Vagina (tissue), 2 donors: ENCODE results near the gene WDR6.

Experiments used
- CTCF ChIP-seq, 3 experiments: fragments of 450-650 bp in 2 of 3; fragments of 200-600 bp in 1 of 3; sonication (generic) in 1 of 3; IDR thresholded peaks; one replicate each; pipeline ENCODE4 v1.5.1; 2017 to 2019; ENCODE audit warnings: antibody characterized with exemption in 3 of 3, mild to moderate bottlenecking in 2 of 3, moderate library complexity in 2 of 3
- POLR2A ChIP-seq, 2 donors: fragments of 450-650 bp; IDR thresholded peaks; one replicate each; pipeline ENCODE4 v1.6.1; 2017; ENCODE audit warnings: antibody characterized with exemption in 2 of 2, mild to moderate bottlenecking in 2 of 2, moderate library complexity in 2 of 2
- POLR2AphosphoS5 ChIP-seq, 2 donors: sonication (generic); formaldehyde crosslinking; IDR thresholded peaks; one replicate each; pipeline ENCODE4 v1.9.0; 2017; ENCODE audit warnings: antibody characterized with exemption in 2 of 2, mild to moderate bottlenecking in 2 of 2, low read depth in 1 of 2; ENCODE audit not compliant: insufficient read depth in 1 of 2

DNA sequence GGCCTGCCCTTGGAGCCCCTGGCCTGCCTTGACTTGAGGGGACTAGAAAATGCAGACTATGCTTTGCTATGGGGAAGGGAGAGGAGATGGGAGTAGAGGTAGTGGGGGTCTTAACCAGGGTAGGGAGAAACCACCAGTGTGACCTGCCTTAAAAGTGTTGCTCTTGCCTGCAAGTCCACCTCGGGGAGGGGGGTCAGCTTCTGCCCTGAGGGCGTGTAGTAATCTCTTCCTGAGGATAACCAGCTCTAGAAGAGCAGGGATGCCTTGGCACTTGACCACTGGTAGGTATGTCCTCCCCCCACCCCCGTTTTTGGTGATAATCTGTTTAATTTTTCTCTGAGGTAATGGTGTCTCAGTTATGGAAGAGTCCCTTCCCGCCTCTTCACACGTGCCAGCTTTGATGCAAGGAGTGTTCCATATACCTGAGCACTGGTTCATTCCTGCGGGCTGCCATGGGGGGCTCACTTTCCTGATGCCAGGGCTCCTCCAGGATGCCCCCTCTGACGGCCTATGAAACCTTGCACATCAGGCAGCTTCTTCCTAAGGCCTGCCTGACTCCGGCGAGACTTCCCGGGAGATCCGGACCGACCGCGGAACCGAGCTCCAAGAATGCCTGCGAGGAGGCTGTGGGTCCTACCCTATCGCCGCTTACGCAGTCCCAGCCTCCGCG, 17.9 kb upstream of the WDR6 start:
- TF ChIP-seq CTCF (IDR thresholded peaks at IDR 0.05) (no peak), POLR2A (IDR thresholded peaks at IDR 0.05) (no peak), POLR2AphosphoS5 (IDR thresholded peaks at IDR 0.05; ENCODE audit: insufficient read depth in 1 of 2, low read depth in 1 of 2) (no peak)
